GM19455 (cell line): ENCODE measurements around the gene CNGA4.
"Not testable (repeated sequence)": the region's sequence is repeated elsewhere in the genome, so short reads cannot be mapped to it uniquely, and the experiment has no call there.

Source experiments
- ATAC-seq: cut with Tn5 transposase; IDR thresholded peaks from one replicate; pipeline ENCODE4 v1.9.1; 2021; ENCODE audit not compliant: unreplicated experiment

Gene CNGA4

GRCh38 chr11:6258571-6259081 lies 19.7 kb downstream of the CNGA4 start:
- ATAC-seq: no peak

- no peak for ATAC-seq
These were observed 21.4 kb downstream of the CNGA4 start for GRCh38 chr11:6260207-6260726.

- ATAC-seq: no peak
These were observed 24.8 kb downstream of the CNGA4 start for GRCh38 chr11:6263662-6264061.

- no peak for ATAC-seq
These were observed 29.9 kb downstream of the CNGA4 start for GRCh38 chr11:6268820-6269219.

- no peak for ATAC-seq
These were observed 31.1 kb downstream of the CNGA4 start for GRCh38 chr11:6269994-6270393.

GRCh38 chr11:6270584-6271246 lies 31.8 kb downstream of the CNGA4 start:
- no peak for ATAC-seq

GRCh38 chr11:6271598-6271997 lies 32.7 kb downstream of the CNGA4 start:
- no peak for ATAC-seq

- no peak for ATAC-seq
These were observed 34.3 kb downstream of the CNGA4 start for GRCh38 chr11:6273188-6273587.

GRCh38 chr11:6280809-6281208 lies 41.9 kb downstream of the CNGA4 start:
- ATAC-seq: not testable (repeated sequence)

GRCh38 chr11:6283453-6284023 lies 44.6 kb downstream of the CNGA4 start:
- no peak for ATAC-seq

GRCh38 chr11:6284250-6284649 lies 45.4 kb downstream of the CNGA4 start:
- no peak for ATAC-seq

GRCh38 chr11:6285019-6285418 lies 46.1 kb downstream of the CNGA4 start:
- ATAC-seq: no peak
